H1 (cell line): ENCODE data around the gene CHMP4B.

Experiments
- CHD2 ChIP-seq: IDR thresholded peaks from 2 replicates; pipeline ENCODE4 v1.6.1; 2012; ENCODE audit warnings: low read length, improper control_type of control experiment
- EP300 ChIP-seq, 2 experiments: IDR thresholded peaks; 1 replicate in 1 of 2; 2 replicates in 1 of 2; pipeline ENCODE4 v1.6.1; 2011 to 2012; ENCODE audit warnings: low read depth in 2 of 2, low read length in 2 of 2, mild to moderate bottlenecking in 2 of 2, borderline replicate concordance in 1 of 2, inconsistent platforms in 1 of 2, moderate library complexity in 1 of 2
- EZH2 ChIP-seq: fragments of 200-600 bp; sonication (generic); IDR thresholded peaks from 2 replicates; pipeline ENCODE4 v1.7.1; 2012; ENCODE audit warnings: low read depth, mild to moderate bottlenecking, moderate library complexity, low read length, inconsistent platforms; ENCODE audit not compliant: severe bottlenecking
- POLR2A ChIP-seq, 2 experiments: IDR thresholded peaks; 1 replicate in 1 of 2; 2 replicates in 1 of 2; pipeline ENCODE4 v1.6.1; 2011; ENCODE audit warnings: low read depth in 2 of 2, low read length in 2 of 2, mild to moderate bottlenecking in 2 of 2; ENCODE audit errors: control extremely low read depth in 1 of 2
- SRF ChIP-seq: IDR thresholded peaks from 2 replicates; pipeline ENCODE4 v1.6.1; 2011; ENCODE audit warnings: mild to moderate bottlenecking, low read depth, low read length, moderate library complexity
- YY1 ChIP-seq: IDR thresholded peaks from 2 replicates; pipeline ENCODE4 v1.6.1; 2011; ENCODE audit warnings: low read depth, mild to moderate bottlenecking, low read length
- TF ChIP-seq, protein P1 (sequence below), 3 experiments: IDR thresholded peaks; 1 replicate in 2 of 3; 2 replicates in 1 of 3; pipeline versions ENCODE4 v1.5.1 to v1.6.1; 2011; ENCODE audit warnings: low read length in 3 of 3, mild to moderate bottlenecking in 3 of 3, inconsistent platforms in 2 of 3, low read depth in 1 of 3, moderate library complexity in 1 of 3; ENCODE audit not compliant: insufficient read depth in 1 of 3; ENCODE audit errors: control extremely low read depth in 1 of 3
- TF ChIP-seq, protein P2 (sequence below): IDR thresholded peaks from 2 replicates; pipeline ENCODE4 v1.6.1; 2011; ENCODE audit warnings: low read depth, mild to moderate bottlenecking, low read length; ENCODE audit not compliant: insufficient read depth

DNA sequence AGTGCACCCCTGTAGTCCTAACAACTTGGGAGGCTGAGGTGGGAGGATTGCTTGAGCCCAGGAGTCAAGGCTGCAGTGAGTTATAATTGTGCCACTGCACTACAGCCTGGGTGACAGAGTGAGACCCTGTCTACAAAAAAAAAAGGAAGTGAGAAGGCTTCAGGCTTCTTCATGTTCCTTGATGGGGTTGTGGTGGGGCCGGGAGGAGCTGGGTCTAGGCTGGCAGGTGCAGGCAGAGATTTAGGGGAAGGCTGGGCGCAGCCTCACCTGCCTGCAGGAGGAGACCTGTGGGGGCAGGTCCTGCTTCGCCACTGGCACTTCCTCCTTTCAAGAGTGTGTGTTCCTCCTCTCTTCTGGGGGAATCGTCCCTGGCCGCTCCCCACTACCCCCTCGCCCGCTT lies 63.9 kb downstream of the CHMP4B start:
- TF ChIP-seq, protein P1, sequence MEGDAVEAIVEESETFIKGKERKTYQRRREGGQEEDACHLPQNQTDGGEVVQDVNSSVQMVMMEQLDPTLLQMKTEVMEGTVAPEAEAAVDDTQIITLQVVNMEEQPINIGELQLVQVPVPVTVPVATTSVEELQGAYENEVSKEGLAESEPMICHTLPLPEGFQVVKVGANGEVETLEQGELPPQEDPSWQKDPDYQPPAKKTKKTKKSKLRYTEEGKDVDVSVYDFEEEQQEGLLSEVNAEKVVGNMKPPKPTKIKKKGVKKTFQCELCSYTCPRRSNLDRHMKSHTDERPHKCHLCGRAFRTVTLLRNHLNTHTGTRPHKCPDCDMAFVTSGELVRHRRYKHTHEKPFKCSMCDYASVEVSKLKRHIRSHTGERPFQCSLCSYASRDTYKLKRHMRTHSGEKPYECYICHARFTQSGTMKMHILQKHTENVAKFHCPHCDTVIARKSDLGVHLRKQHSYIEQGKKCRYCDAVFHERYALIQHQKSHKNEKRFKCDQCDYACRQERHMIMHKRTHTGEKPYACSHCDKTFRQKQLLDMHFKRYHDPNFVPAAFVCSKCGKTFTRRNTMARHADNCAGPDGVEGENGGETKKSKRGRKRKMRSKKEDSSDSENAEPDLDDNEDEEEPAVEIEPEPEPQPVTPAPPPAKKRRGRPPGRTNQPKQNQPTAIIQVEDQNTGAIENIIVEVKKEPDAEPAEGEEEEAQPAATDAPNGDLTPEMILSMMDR (IDR thresholded peaks at IDR 0.05; ENCODE audit: control extremely low read depth in 1 of 3, insufficient read depth in 1 of 3, low read depth in 1 of 3, low read length in 3 of 3): no peak
- TF ChIP-seq, protein P2, sequence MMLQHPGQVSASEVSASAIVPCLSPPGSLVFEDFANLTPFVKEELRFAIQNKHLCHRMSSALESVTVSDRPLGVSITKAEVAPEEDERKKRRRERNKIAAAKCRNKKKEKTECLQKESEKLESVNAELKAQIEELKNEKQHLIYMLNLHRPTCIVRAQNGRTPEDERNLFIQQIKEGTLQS: no peak
- no peak for TF ChIP-seq YY1
- TF ChIP-seq CHD2: no peak
- no peak for TF ChIP-seq SRF
- TF ChIP-seq EZH2: no peak
- TF ChIP-seq POLR2A (IDR thresholded peaks at IDR 0.05; ENCODE audit: control extremely low read depth in 1 of 2, low read depth in 2 of 2, low read length in 2 of 2): no peak
- TF ChIP-seq EP300 (IDR thresholded peaks at IDR 0.05; ENCODE audit: borderline replicate concordance in 1 of 2, low read depth in 2 of 2, low read length in 2 of 2): no peak
